Loucy (cell line): Measurements from ENCODE around the gene ST6GAL1.

Experiments
- EZH2phosphoT487 ChIP-seq: fragments of 200-600 bp; IDR thresholded peaks from 2 replicates; pipeline ENCODE4 v1.6.1; 2018; ENCODE audit warnings: antibody characterized with exemption, mild to moderate bottlenecking, moderate library complexity, borderline replicate concordance
- TF ChIP-seq, protein P1 (sequence below): fragments of 200-600 bp; sonication (generic); conservative IDR thresholded peaks from 2 replicates; pipeline ENCODE4 v1.5.1; 2014; ENCODE audit warnings: mild to moderate bottlenecking, antibody characterized with exemption, low read length

DNA sequence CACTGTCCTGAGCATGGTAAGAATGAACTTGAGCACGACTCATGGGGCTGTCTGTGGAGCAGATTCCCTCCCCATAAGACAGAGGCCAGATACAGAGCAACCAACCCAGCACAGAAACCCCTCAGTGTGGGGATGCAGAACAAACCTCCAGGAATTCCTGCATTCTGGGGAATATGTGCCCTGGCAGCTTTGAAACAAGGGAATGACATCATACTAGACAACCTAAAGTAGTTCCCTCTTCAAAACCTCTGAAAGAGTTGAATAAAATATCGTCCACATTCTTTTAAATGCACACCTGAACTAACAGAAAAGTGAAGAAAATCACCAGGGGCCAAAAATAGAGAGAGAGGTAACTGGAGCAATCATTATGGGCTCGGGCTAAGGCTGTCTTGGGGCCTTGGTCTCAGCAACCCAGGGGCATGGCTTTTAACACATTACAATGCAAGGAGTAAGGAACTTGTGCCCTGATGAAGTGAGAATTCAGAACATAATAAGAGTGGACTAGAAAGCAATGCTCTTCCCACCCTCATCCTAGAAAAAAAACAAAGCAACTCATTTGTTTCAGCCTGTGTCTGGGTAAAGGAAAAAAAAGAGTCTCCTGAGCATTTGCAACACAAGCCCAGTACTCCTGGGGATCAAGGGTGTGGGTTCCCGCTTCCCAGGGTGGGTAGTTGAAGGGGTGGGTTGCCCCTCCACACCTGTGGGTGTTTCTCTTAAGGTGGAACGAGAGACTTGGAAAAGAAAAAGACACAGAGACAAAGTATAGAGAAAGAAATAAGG lies 43.9 kb upstream of the ST6GAL1 start:
- TF ChIP-seq, protein P1, sequence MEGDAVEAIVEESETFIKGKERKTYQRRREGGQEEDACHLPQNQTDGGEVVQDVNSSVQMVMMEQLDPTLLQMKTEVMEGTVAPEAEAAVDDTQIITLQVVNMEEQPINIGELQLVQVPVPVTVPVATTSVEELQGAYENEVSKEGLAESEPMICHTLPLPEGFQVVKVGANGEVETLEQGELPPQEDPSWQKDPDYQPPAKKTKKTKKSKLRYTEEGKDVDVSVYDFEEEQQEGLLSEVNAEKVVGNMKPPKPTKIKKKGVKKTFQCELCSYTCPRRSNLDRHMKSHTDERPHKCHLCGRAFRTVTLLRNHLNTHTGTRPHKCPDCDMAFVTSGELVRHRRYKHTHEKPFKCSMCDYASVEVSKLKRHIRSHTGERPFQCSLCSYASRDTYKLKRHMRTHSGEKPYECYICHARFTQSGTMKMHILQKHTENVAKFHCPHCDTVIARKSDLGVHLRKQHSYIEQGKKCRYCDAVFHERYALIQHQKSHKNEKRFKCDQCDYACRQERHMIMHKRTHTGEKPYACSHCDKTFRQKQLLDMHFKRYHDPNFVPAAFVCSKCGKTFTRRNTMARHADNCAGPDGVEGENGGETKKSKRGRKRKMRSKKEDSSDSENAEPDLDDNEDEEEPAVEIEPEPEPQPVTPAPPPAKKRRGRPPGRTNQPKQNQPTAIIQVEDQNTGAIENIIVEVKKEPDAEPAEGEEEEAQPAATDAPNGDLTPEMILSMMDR: no peak
- no peak for TF ChIP-seq EZH2phosphoT487
